HCT116 (cell line): ENCODE measurements around the gene COX6B2. TPM values are rescaled to one million over a fixed set of nuclear protein-coding genes. Genes with fewer than 3 reads are reported as not detected.

Experiments
- ATAC-seq: fragments of 200-7000 bp; cut with Tn5 transposase; 2 replicates; pipeline ENCODE4 v1.9.1; 2020; ENCODE audit warnings: mild to moderate bottlenecking, moderate library complexity
- BruUV-seq: library from RNA; stranded (reverse); fragments of 400-500 nt; replicated peaks from 2 replicates; lab custom pipeline; 2021; lab: Mats Ljungman, UMichigan
- CTCF ChIA-PET: fragments of 300-600 bp; sonication (Branson Sonifier 250); formaldehyde crosslinking; loops from one replicate; lab custom pipeline; 2021; ENCODE audit warnings: antibody characterized with exemption; lab: Charles Lee
- POLR2A ChIA-PET: fragments of 300-600, 350-600 bp; sonication (Branson Sonifier 250); formaldehyde crosslinking; loops from one replicate; lab custom pipeline; 2021; ENCODE audit warnings: antibody characterized with exemption; lab: Charles Lee
- RAD21 ChIA-PET, 2 experiments: fragments of 300-600 bp; sonication (Branson Sonifier 250); formaldehyde crosslinking; loops; one replicate each; lab custom pipeline; 2023; ENCODE audit warnings: low total read pairs in 2 of 2; ENCODE audit not compliant: uncharacterized antibody in 2 of 2, unreplicated experiment in 2 of 2, low non-redundant PET in 1 of 2; lab: Charles Lee
- DNase-seq: peaks from one replicate; pipeline ENCODE4 v3.0.0-alpha.2; 2010; ENCODE audit warnings: low read depth, low spot score
- H2AFZ ChIP-seq: fragments of 200-600 bp; shearing (Covaris generic), sonication (generic); 2 replicates; pipeline ENCODE4 v1.6.1; 2017; ENCODE audit warnings: low read depth, mixed run types, mixed read lengths, antibody characterized with exemption, low read length; ENCODE audit not compliant: poor library complexity, severe bottlenecking
- H3K27ac ChIP-seq: 2 replicates; pipeline ENCODE4 v1.5.1; 2012; ENCODE audit warnings: low read depth, low read length
- H3K27me3 ChIP-seq: fragments of 200-600 bp; sonication (generic); 2 replicates; pipeline ENCODE4 v1.6.1; 2016; ENCODE audit warnings: mixed run types, low read length, mixed read lengths; ENCODE audit not compliant: insufficient read depth
- H3K36me3 ChIP-seq, 2 experiments: fragments of 200-500 bp in 1 of 2; fragments of 200-600 bp in 1 of 2; sonication (Bioruptor generic) in 1 of 2; sonication (generic) in 1 of 2; 2 replicates each; pipeline versions ENCODE4 v1.5.1 to v1.6.1; 2014 to 2016; ENCODE audit warnings: low read length in 2 of 2, inconsistent platforms in 1 of 2, mixed read lengths in 1 of 2, mixed run types in 1 of 2; ENCODE audit not compliant: insufficient read depth in 2 of 2, control insufficient read depth in 1 of 2
- H3K4me1 ChIP-seq, 2 experiments: fragments of 200-600 bp in 1 of 2; sonication (generic) in 1 of 2; 2 replicates each; pipeline versions ENCODE4 v1.5.1 to v1.6.1; 2012 to 2017; ENCODE audit warnings: low read length in 2 of 2, inconsistent platforms in 1 of 2, mild to moderate bottlenecking in 1 of 2, mixed read lengths in 1 of 2, mixed run types in 1 of 2, moderate library complexity in 1 of 2; ENCODE audit not compliant: insufficient read depth in 2 of 2, control insufficient read depth in 1 of 2
- H3K4me2 ChIP-seq: fragments of 200-600 bp; sonication (generic); 2 replicates; pipeline ENCODE4 v1.6.1; 2017; ENCODE audit warnings: mixed run types, low read length, mixed read lengths
- H3K4me3 ChIP-seq, 2 experiments: fragments of 200-600 bp in 1 of 2; sonication (generic) in 1 of 2; replicated peaks in 1 of 2; 2 replicates each; pipeline ENCODE4 v1.5.1; 2011 to 2016; ENCODE audit warnings: low read length in 2 of 2, control low read depth in 1 of 2, low read depth in 1 of 2, mild to moderate bottlenecking in 1 of 2, mixed read lengths in 1 of 2, mixed run types in 1 of 2
- H3K79me2 ChIP-seq: fragments of 200-600 bp; sonication (generic); 2 replicates; pipeline ENCODE4 v1.6.1; 2017; ENCODE audit warnings: mild to moderate bottlenecking, mixed run types, low read length, moderate library complexity, mixed read lengths; ENCODE audit not compliant: insufficient read depth
- H3K9ac ChIP-seq: fragments of 200-600 bp; sonication (generic); 2 replicates; pipeline ENCODE4 v1.6.1; 2016; ENCODE audit warnings: low read length, mixed read lengths
- H3K9me2 ChIP-seq: fragments of 200-600 bp; sonication (generic), shearing (Covaris generic); 2 replicates; pipeline ENCODE4 v1.6.1; 2017; ENCODE audit warnings: mixed run types, mild to moderate bottlenecking, moderate library complexity; ENCODE audit not compliant: insufficient read depth
- H3K9me3 ChIP-seq, 2 experiments: fragments of 200-500 bp in 1 of 2; fragments of 200-600 bp in 1 of 2; sonication (Bioruptor generic) in 1 of 2; sonication (generic) in 1 of 2; 2 replicates each; pipeline ENCODE4 v1.6.1; 2014 to 2017; ENCODE audit warnings: low read length in 2 of 2, mixed read lengths in 2 of 2, inconsistent platforms in 1 of 2, low read depth in 1 of 2, mild to moderate bottlenecking in 1 of 2, mixed run types in 1 of 2, moderate library complexity in 1 of 2; ENCODE audit not compliant: control insufficient read depth in 1 of 2, insufficient read depth in 1 of 2
- H4K20me1 ChIP-seq: fragments of 200-600 bp; sonication (generic), shearing (Covaris generic); 2 replicates; pipeline ENCODE4 v1.6.1; 2017; ENCODE audit warnings: mixed run types, mild to moderate bottlenecking, moderate library complexity; ENCODE audit not compliant: insufficient read depth
- CBX3 ChIP-seq: IDR thresholded peaks from 2 replicates; pipeline ENCODE4 v1.6.1; 2012; ENCODE audit warnings: low read depth
- CEBPB ChIP-seq: IDR thresholded peaks from 2 replicates; pipeline ENCODE4 v1.6.1; 2012; ENCODE audit warnings: low read depth
- EGR1 ChIP-seq: IDR thresholded peaks from 2 replicates; pipeline ENCODE4 v1.6.1; 2012; ENCODE audit warnings: low read depth
- ELF1 ChIP-seq: IDR thresholded peaks from 2 replicates; pipeline ENCODE4 v1.6.1; 2012; ENCODE audit warnings: low read depth, borderline replicate concordance
- EZH2 ChIP-seq: fragments of 200-600 bp; sonication (generic); IDR thresholded peaks from 2 replicates; pipeline ENCODE4 v1.6.1; 2017; ENCODE audit warnings: antibody characterized with exemption, mixed run types
- EZH2phosphoT487 ChIP-seq: fragments of 200-600 bp; IDR thresholded peaks from 2 replicates; pipeline ENCODE4 v1.6.1; 2018; ENCODE audit warnings: antibody characterized with exemption, borderline replicate concordance
- FOSL1 ChIP-seq: IDR thresholded peaks from 2 replicates; pipeline ENCODE4 v1.6.1; 2012; ENCODE audit warnings: low read depth
- JUND ChIP-seq: IDR thresholded peaks from 2 replicates; pipeline ENCODE4 v1.6.1; 2012
- POLR2A ChIP-seq: IDR thresholded peaks from 2 replicates; pipeline ENCODE4 v1.7.0; 2011; ENCODE audit warnings: borderline replicate concordance; ENCODE audit not compliant: insufficient read depth, insufficient read length; ENCODE audit errors: extremely low read depth
- POLR2AphosphoS5 ChIP-seq: IDR thresholded peaks from 2 replicates; pipeline ENCODE4 v1.6.1; 2011; ENCODE audit warnings: mild to moderate bottlenecking, low read depth, low read length, moderate library complexity
- RAD21 ChIP-seq: IDR thresholded peaks from 2 replicates; pipeline ENCODE4 v1.6.1; 2012; ENCODE audit warnings: low read depth, mild to moderate bottlenecking
- SIN3A ChIP-seq: IDR thresholded peaks from 2 replicates; pipeline ENCODE4 v1.6.1; 2012; ENCODE audit warnings: low read depth
- SRF ChIP-seq: IDR thresholded peaks from 2 replicates; pipeline ENCODE4 v1.6.1; 2012; ENCODE audit warnings: low read depth
- TCF7L2 ChIP-seq: IDR thresholded peaks from 2 replicates; pipeline ENCODE4 v1.7.0; 2011; ENCODE audit warnings: borderline replicate concordance, inconsistent platforms; ENCODE audit not compliant: insufficient read depth, insufficient read length; ENCODE audit errors: extremely low read depth
- ZFX ChIP-seq: fragments of 450-650 bp; IDR thresholded peaks from 2 replicates; pipeline ENCODE4 v1.6.1; 2017
- ZNF274 ChIP-seq: fragments of 200-500 bp; sonication (Bioruptor generic); IDR thresholded peaks from 2 replicates; pipeline ENCODE4 v1.6.1; 2014; ENCODE audit warnings: mild to moderate bottlenecking, low read depth, low read length, inconsistent platforms
- intact Hi-C: fragments of 100-400 bp; cut with micrococcal nuclease; formaldehyde crosslinking; loops from 2 replicates; pipeline ENCODE4 v1.10.0; 2022
- total RNA-seq: library from RNA; stranded (reverse); gene quantifications from one replicate; pipeline ENCODE4 v1.2.1, GENCODE V29; 2021; ENCODE audit not compliant: unreplicated experiment
- TF ChIP-seq, protein P1 (sequence below), 3 experiments: fragments of 200-600 bp in 1 of 3; sonication (generic) in 1 of 3; IDR thresholded peaks in 2 of 3; conservative IDR thresholded peaks in 1 of 3; 2 replicates each; pipeline ENCODE4 v1.5.1; 2012 to 2017; ENCODE audit warnings: low read depth in 2 of 3, low read length in 2 of 3, antibody characterized with exemption in 1 of 3, borderline replicate concordance in 1 of 3, control low read depth in 1 of 3, mild to moderate bottlenecking in 1 of 3, mixed read lengths in 1 of 3, mixed run types in 1 of 3, moderate library complexity in 1 of 3; ENCODE audit not compliant: insufficient read depth in 1 of 3
- TF ChIP-seq, protein P2 (sequence below): IDR thresholded peaks from 2 replicates; pipeline ENCODE4 v1.6.1; 2012

Gene COX6B2
- total RNA-seq, 1 experiment from 2014 or later = 2.4 TPM

DNA sequence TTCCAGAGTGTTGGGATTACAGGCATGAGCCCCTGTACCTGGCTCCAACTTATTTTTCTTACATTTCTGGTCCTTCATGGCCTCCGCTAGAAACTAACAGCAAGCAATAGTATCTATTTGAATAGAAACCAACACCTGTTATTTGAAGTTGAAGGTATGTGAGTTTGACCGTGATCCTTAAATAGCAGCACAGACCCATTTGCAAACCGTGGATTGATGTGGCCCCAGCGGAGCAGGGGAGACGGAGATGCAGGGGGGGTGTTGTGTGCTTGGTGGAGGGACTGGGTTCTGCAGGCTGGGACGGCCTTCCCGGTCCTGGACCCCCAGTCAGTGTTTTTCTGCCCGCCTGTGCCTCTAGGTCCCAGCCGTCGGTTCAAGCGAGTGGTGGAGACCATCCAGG, 46.2 kb downstream of the COX6B2 start:
- Histone ChIP-seq H2AFZ (no peak overlapping the region), H3K27me3 (no peaks in the 10 kb centered on the region), H3K9me3 (no peaks in the 10 kb centered on the region), H3K9ac (no peak overlapping the region), H3K9me2 (no peaks in the 10 kb centered on the region), H3K4me3 (no peak overlapping the region), H4K20me1 (no peaks in the 10 kb centered on the region), H3K36me3 (peaks cover 6 to 15% of the 10 kb centered on the region in 2 experiments; a peak in 3 of 4 replicates), H3K4me2 (no peak overlapping the region), H3K79me2 (no peaks in the 10 kb centered on the region), H3K4me1 (no peaks in the 10 kb centered on the region), H3K27ac (no peak overlapping the region)
- ATAC-seq (no peak), DNase-seq (no peak)
- ChIA-PET POLR2A (no interaction called here), CTCF (no interaction called here), RAD21 (interaction anchor here in 1 of 2 experiments (1.0 kb wide), 1 partner anchor 196 kb away, joined by 3 read pairs; no protein-coding TSS in a partner anchor)
- intact Hi-C loops = no loop called here
- no TSS peak for BruUV-seq
- TF ChIP-seq, protein P1, sequence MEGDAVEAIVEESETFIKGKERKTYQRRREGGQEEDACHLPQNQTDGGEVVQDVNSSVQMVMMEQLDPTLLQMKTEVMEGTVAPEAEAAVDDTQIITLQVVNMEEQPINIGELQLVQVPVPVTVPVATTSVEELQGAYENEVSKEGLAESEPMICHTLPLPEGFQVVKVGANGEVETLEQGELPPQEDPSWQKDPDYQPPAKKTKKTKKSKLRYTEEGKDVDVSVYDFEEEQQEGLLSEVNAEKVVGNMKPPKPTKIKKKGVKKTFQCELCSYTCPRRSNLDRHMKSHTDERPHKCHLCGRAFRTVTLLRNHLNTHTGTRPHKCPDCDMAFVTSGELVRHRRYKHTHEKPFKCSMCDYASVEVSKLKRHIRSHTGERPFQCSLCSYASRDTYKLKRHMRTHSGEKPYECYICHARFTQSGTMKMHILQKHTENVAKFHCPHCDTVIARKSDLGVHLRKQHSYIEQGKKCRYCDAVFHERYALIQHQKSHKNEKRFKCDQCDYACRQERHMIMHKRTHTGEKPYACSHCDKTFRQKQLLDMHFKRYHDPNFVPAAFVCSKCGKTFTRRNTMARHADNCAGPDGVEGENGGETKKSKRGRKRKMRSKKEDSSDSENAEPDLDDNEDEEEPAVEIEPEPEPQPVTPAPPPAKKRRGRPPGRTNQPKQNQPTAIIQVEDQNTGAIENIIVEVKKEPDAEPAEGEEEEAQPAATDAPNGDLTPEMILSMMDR (IDR thresholded peaks at IDR 0.05 in 2 of 3, conservative IDR thresholded peaks at IDR 0.05 in 1 of 3; ENCODE audit: borderline replicate concordance in 1 of 3, insufficient read depth in 1 of 3, low read depth in 2 of 3, low read length in 2 of 3) = no peak
- TF ChIP-seq SIN3A (no peak), ZFX (no peak), RAD21 (no peak), TCF7L2 (no peak), FOSL1 (no peak), ZNF274 (no peak), SRF (no peak), EZH2 (no peak), CEBPB (no peak), JUND (no peak), EGR1 (no peak), POLR2AphosphoS5 (no peak), CBX3 (no peak), ELF1 (no peak), EZH2phosphoT487 (no peak), POLR2A (no peak)
- TF ChIP-seq, protein P2, sequence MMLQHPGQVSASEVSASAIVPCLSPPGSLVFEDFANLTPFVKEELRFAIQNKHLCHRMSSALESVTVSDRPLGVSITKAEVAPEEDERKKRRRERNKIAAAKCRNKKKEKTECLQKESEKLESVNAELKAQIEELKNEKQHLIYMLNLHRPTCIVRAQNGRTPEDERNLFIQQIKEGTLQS = no peak
